PC-3 (cell line): ENCODE measurements around the gene KLHL14. TPM values are rescaled to one million over a fixed set of nuclear protein-coding genes. Genes with fewer than 3 reads are reported as not detected.

Experiments
- ATAC-seq: fragments of 200-7000 bp; cut with Tn5 transposase; 2 replicates; pipeline ENCODE4 v1.9.1; 2020; ENCODE audit warnings: mild to moderate bottlenecking, moderate library complexity
- BruUV-seq: library from RNA; stranded (reverse); fragments of 400-500 nt; replicated peaks from 2 replicates; lab custom pipeline; 2021; lab: Mats Ljungman, UMichigan
- CTCF ChIA-PET: fragments of 300-600 bp; sonication (Branson Sonifier 250); formaldehyde crosslinking; loops from one replicate; lab custom pipeline; 2022; ENCODE audit warnings: antibody characterized with exemption; lab: Charles Lee
- POLR2A ChIA-PET: fragments of 300-600 bp; sonication (Branson Sonifier 250); formaldehyde crosslinking; loops from one replicate; lab custom pipeline; 2022; ENCODE audit warnings: antibody characterized with exemption; ENCODE audit not compliant: unreplicated experiment; lab: Charles Lee
- DNase-seq: peaks from one replicate; pipeline ENCODE4 v3.0.0-alpha.2; 2015
- H2AFZ ChIP-seq: fragments of 300-600 bp; sonication (generic); 2 replicates; pipeline ENCODE4 v1.6.0; 2016; ENCODE audit warnings: antibody characterized with exemption, low read length
- H3F3A ChIP-seq: fragments of 300-600 bp; sonication (generic); one replicate; pipeline ENCODE4 v1.6.0; 2017; ENCODE audit warnings: antibody characterized with exemption, low read length, control low read depth, mild to moderate bottlenecking; ENCODE audit not compliant: unreplicated experiment
- H3K27ac ChIP-seq: fragments of 300-600 bp; sonication (generic); 2 replicates; pipeline ENCODE4 v1.5.1; 2016; ENCODE audit warnings: mild to moderate bottlenecking, low read length
- H3K27me3 ChIP-seq: fragments of 300-600 bp; sonication (generic); 2 replicates; pipeline ENCODE4 v1.6.1; 2016; ENCODE audit warnings: low read length, mixed read lengths
- H3K36me3 ChIP-seq: fragments of 300-600 bp; sonication (generic); 2 replicates; pipeline ENCODE4 v1.6.1; 2016; ENCODE audit warnings: low read depth, mixed run types, low read length, mixed read lengths
- H3K4me1 ChIP-seq: fragments of 300-600 bp; sonication (generic); 2 replicates; pipeline ENCODE4 v1.5.1; 2016; ENCODE audit warnings: low read length; ENCODE audit not compliant: insufficient read depth
- H3K4me2 ChIP-seq: fragments of 300-600 bp; sonication (generic); 2 replicates; pipeline ENCODE4 v1.6.0; 2016; ENCODE audit warnings: low read length
- H3K4me3 ChIP-seq: fragments of 300-600 bp; sonication (generic); 2 replicates; pipeline ENCODE4 v1.5.1; 2016; ENCODE audit warnings: mild to moderate bottlenecking, low read length, mixed read lengths
- H3K79me2 ChIP-seq: fragments of 300-600 bp; sonication (generic); 2 replicates; pipeline ENCODE4 v1.6.1; 2017; ENCODE audit warnings: low read length, mixed read lengths
- H3K9ac ChIP-seq: fragments of 300-600 bp; sonication (generic); 2 replicates; pipeline ENCODE4 v1.6.0; 2016; ENCODE audit warnings: mild to moderate bottlenecking, low read length
- H3K9me2 ChIP-seq: fragments of 300-600 bp; sonication (generic); replicated peaks from 2 replicates; pipeline ENCODE4 v1.6.1; 2016; ENCODE audit warnings: mixed run types, low read length, mixed read lengths
- H3K9me3 ChIP-seq: fragments of 300-600 bp; sonication (generic); 2 replicates; pipeline ENCODE4 v1.6.1; 2016; ENCODE audit warnings: low read length, mixed read lengths
- H4K20me1 ChIP-seq: fragments of 300-600 bp; sonication (generic); 2 replicates; pipeline ENCODE4 v1.6.1; 2016; ENCODE audit warnings: low read length, mixed read lengths
- CTCF ChIP-seq: fragments of 300-600 bp; sonication (generic); conservative IDR thresholded peaks from 2 replicates; pipeline ENCODE4 v1.5.1; 2017; ENCODE audit warnings: antibody characterized with exemption, low read depth, mild to moderate bottlenecking, low read length
- EZH2 ChIP-seq: fragments of 300-600 bp; sonication (generic); IDR thresholded peaks from one replicate; pipeline ENCODE4 v1.6.1; 2017; ENCODE audit warnings: antibody characterized with exemption, mild to moderate bottlenecking, low read length; ENCODE audit not compliant: unreplicated experiment
- EZH2phosphoT487 ChIP-seq: fragments of 300-600 bp; sonication (generic); IDR thresholded peaks from 2 replicates; pipeline ENCODE4 v1.6.1; 2018; ENCODE audit warnings: mild to moderate bottlenecking, antibody characterized with exemption, low read length, borderline replicate concordance
- intact Hi-C: fragments of 100-400 bp; cut with micrococcal nuclease; formaldehyde crosslinking; loops from 2 replicates; pipeline ENCODE4 v1.9.0; 2023
- total RNA-seq: library from RNA; depleted of rRNA; stranded (reverse); fragments of >200 nt; gene quantifications from 2 replicates; pipeline ENCODE4 v1.2.3, GENCODE V29; 2014

KLHL14 gene
- total RNA-seq, 1 experiment from 2014 or later: not detected

GRCh38 chr18:32707586-32707985 is 65.2 kb downstream of the KLHL14 start:
- H3K9me2 ChIP-seq: no peaks in the 10 kb centered on the region
- H3K4me3 ChIP-seq: no peak overlapping the region
- intact Hi-C loops: no loop called here
- H3K27me3 ChIP-seq: no peaks in the 10 kb centered on the region
- DNase-seq (no peak), ATAC-seq (no peak)
- no peak overlapping the region for H2AFZ ChIP-seq
- no peak overlapping the region for H3K27ac ChIP-seq
- no peaks in the 10 kb centered on the region for H4K20me1 ChIP-seq
- no peaks in the 10 kb centered on the region for H3K9me3 ChIP-seq
- no peaks in the 10 kb centered on the region for H3F3A ChIP-seq
- CTCF ChIA-PET: no interaction called here
- H3K9ac ChIP-seq: no peak overlapping the region
- no peaks in the 10 kb centered on the region for H3K4me1 ChIP-seq
- POLR2A ChIA-PET: no interaction called here
- H3K79me2 ChIP-seq: no peaks in the 10 kb centered on the region
- no peaks in the 10 kb centered on the region for H3K36me3 ChIP-seq
- TF ChIP-seq EZH2 (no peak), CTCF (no peak), EZH2phosphoT487 (no peak)
- no TSS peak for BruUV-seq
- no peak overlapping the region for H3K4me2 ChIP-seq

GRCh38 chr18:32707147-32707546 is 65.7 kb downstream of the KLHL14 start:
- Histone ChIP-seq H3K4me2 (no peak overlapping the region), H2AFZ (no peak overlapping the region), H3K9me2 (no peaks in the 10 kb centered on the region), H3K27me3 (no peaks in the 10 kb centered on the region), H3K9me3 (no peaks in the 10 kb centered on the region), H4K20me1 (no peaks in the 10 kb centered on the region), H3K4me1 (no peaks in the 10 kb centered on the region), H3K9ac (no peak overlapping the region), H3K4me3 (no peak overlapping the region), H3K36me3 (no peaks in the 10 kb centered on the region), H3F3A (no peaks in the 10 kb centered on the region), H3K79me2 (no peaks in the 10 kb centered on the region), H3K27ac (no peak overlapping the region)
- ATAC-seq (no peak), DNase-seq (no peak)
- no peak for TF ChIP-seq EZH2
- no peak for TF ChIP-seq EZH2phosphoT487
- no peak for TF ChIP-seq CTCF
- no TSS peak for BruUV-seq
- ChIA-PET POLR2A (no interaction called here), CTCF (no interaction called here)
- intact Hi-C loops: no loop called here

GRCh38 chr18:32701313-32701712 is 71.5 kb downstream of the KLHL14 start:
- Histone ChIP-seq H3K9ac (no peak overlapping the region), H3K27ac (no peak overlapping the region), H3K9me2 (no peaks in the 10 kb centered on the region), H4K20me1 (no peaks in the 10 kb centered on the region), H2AFZ (no peak overlapping the region), H3K79me2 (no peaks in the 10 kb centered on the region), H3K4me3 (no peak overlapping the region), H3K9me3 (no peaks in the 10 kb centered on the region), H3F3A (no peaks in the 10 kb centered on the region), H3K36me3 (no peaks in the 10 kb centered on the region), H3K27me3 (no peaks in the 10 kb centered on the region), H3K4me2 (no peak overlapping the region), H3K4me1 (no peaks in the 10 kb centered on the region; the same call in 1 of the 2 replicates)
- TF ChIP-seq EZH2: no peak
- no peak for TF ChIP-seq CTCF
- no peak for TF ChIP-seq EZH2phosphoT487
- BruUV-seq: no TSS peak
- no peak for DNase-seq
- ATAC-seq: no peak
- ChIA-PET POLR2A (no interaction called here), CTCF (no interaction called here)
- intact Hi-C loops: no loop called here
